NCI-H128 (cell line): ENCODE results near the gene HELB.
"Not testable (repeated sequence)": the region's sequence is repeated elsewhere in the genome, so short reads cannot be mapped to it uniquely, and the experiment has no call there.

Experiments used
- DNase-seq: peaks from one replicate; lab custom pipeline; 2025; ENCODE audit not compliant: unreplicated experiment; lab: John Stamatoyannopoulos, UW

Gene HELB

DNA sequence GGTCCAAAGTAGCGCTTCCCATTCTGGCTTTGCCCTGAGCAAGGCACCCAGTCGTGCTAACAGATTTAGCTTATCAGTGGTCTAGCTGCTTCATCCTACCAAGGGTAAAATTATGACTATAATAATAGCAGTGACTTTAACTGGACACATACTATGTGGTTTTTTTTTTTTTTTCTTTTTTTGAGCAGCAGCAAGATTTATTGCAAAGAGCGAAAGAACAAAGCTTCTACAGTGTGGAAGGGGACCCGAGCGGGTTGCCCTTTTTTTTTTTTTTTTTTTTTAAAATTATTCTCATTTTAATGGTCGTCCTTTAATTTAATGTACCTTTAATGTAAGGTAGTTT lies 505 bp downstream of the HELB start:
- no peak for DNase-seq

DNA sequence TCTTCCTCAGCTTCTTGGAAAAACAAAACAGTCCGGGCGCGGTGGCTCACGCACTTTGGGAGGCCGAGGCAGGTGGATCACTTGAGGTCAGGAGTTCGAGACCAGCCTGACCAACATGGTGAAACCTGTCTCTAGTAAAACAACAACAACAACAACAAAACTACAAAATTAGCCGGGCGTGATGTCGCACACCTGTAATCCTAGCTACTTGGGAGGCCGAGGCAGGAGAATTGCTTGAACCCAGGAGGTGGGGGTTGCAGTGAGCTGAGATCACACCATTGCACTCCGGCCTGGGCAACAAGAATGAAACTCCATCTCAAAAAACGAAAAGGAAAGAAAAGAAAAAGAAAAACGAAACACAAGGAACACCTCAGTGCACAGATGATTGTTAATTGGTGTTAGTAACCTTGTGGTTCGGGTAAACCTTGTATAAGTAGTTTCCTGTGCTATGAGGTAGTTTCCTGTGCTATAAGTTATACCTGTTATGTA lies 1.1 kb downstream of the HELB start:
- DNase-seq, result not testable (repeated sequence)

DNA sequence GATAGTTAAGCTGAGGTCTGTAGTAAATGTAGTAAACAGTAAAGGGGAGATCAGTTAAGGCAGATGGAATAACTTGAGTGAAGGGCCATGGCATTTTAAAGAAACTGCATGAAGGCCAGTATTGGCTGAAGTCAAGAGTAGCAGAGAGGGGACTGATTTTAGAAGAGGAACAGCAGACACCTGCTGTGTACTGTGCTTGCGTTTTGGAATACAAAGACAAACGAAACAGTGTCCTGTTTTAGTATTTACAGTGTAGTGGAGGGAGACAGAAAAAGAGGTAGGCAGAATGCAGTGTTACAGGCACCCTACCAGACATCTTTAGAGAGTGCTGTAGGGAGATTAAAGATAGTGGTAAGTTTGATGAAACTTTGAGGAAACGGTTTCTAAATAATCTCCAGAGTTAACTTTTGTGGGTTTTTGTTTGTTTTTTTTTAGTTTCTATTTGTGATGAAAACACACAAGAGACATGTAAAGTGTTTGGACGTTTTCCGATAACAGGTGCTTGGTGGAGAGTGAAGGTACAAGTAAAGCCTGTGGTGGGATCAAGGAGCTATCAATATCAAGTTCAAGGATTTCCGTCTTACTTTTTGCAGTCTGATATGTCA lies 2.1 kb downstream of the HELB start:
- DNase-seq, result no peak

DNA sequence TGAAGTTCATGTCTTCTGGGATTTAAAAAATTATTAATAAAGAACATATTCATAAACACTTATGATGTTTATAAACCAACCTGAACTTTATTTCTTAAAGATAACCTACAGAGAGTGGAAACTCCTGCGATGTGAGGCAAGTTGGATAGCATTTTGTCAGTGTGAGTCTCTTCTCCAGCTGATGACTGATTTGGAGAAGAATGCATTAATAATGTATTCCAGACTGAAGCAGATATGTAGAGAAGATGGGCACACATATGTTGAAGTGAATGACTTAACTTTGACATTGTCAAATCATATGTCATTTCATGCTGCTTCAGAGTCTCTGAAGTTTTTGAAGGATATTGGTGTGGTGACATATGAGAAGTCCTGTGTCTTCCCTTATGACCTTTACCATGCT lies 7.3 kb downstream of the HELB start:
- DNase-seq, result no peak

DNA sequence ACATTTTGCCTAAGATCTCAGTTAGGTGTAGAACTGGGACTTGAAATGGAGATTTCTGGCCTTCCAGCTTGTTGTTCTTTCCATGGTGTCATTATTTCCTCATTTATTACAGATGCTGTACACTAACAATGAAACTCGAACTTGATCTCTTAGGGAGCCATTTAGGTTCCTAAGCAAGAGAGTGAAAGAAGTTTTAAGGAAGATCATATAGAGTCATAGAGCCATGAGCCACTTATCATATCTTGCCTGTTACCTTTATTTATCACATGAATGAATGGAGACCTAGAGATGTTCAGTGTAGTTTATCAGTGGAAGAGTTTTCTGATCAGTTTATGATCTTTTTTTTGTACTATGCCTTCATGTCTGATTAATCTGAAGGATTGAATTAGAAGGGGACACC lies 9.9 kb downstream of the HELB start:
- no peak for DNase-seq

DNA sequence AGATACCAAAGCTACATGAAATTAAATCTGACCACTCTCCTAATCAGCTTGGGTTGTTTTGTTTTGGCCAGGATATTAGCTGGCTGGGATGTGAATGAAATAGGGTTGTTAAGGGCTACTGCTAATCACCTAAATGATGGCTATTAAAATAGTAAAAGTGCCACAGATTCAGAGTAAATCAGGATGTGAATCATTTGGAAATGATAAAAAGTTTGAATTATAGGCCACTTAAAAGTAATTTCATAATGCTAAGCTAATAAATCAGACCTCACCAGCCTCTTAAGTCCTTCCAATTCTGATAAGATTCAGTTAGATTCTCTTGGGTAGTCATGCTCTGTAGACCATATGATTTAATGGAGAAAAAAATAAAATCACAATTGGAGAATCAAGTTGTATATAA lies 12.0 kb downstream of the HELB start:
- DNase-seq, result no peak

DNA sequence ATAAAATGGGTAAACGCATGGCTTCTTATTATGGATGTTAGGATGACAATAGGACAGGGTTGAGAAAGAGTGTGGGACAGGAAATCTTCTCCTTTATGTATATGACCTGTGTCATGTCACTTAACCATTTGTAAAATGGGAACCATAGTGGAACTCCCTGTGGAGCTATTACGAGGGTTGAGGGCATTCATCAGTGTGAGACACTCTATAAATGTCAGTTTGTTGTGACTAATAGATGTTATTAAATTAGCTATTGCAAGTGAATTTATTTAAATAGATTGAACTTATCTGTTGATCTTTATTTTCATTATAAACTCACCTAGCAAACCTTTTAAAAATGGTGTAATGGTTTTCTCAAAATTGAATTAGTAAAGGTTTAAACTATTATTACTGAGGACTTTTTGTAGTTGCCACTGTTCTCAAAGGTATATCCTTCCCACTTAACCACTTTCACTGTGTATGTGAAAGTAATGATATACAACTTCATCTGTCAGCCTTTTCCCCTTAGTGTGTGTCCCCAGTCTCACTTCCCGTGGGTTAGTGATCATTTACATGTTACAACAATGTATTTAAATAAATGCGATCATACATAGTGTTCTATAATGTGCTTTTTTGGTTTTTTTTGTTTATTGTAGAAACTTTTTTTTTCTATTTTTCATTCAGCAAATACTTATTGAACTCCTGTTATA lies 17.1 kb downstream of the HELB start:
- DNase-seq, result no peak

DNA sequence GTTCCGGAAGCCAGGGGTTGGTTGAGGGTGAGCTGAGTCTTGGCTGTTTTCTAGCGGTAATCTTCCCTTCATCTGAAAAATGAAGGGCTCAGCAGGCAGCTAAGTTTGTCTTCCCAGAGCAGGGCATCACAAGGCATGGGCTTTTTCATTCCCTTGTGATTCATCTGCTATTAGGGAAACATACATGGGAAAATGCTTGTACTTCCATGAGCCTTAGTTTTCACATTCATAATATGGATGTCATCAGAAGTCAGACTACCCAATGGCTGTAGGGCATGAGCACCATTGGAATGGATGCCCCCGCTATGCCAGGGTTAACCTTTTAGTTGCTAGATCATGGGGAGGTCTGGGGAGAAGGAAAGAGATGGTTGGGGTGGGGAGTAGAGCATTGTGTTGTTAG lies 18.7 kb downstream of the HELB start:
- DNase-seq, result no peak

DNA sequence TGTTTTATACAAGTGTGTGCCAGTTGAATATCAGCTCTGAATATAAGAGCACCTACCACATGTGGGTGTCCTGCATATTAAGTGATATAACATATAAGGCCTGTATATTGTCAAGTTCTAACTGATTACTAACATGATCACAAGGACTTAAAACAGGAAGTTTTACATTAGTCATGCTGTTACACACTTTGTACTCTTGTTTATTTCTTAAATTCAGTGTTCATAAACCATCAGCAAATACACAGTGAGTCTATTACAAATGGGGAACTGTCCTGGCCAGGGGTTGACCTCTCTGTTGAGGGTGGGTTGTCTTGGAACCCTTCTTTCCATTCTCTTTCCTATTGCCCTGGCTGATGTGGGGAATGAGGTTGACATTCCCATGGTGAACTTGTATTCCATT lies 19.1 kb downstream of the HELB start:
- DNase-seq, result no peak

DNA sequence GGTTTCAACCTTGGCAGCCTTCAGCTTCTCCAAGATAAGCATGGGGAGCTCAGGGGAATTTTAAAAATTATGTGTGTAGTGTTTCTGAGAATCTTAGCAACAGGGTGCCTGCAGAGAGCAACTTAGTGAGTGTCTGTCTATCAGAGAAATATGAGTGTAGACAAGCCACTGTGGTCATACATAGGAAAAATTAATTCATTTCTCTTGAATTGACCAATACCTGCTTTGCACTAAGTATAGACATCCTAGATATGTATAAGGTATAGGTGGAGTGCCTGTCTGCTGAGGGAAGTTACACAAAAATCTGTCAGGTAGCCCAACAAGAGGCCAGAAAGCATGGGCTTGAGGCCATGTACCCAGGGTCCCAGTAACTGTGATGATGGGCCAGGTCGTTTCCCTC lies 20.7 kb downstream of the HELB start:
- DNase-seq, result no peak

DNA sequence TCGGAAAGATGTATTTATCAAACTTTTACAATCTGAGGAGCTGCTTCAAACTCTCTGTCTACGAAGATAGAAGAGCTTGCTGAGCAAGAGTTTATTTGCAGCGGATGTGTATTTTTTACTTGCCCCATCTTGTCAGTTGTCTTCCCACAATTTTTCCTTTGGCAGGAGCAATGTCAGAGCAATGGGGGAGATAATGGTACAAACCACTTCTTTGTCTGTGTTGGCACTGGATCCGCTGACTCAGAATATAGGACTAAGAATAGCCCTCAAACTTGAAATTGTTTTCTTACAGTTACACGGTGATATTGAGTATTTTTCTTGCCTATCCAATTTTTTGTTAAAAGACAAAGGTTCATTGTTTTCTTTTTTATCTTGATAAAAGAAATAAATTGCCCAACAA lies 27.6 kb downstream of the HELB start:
- no peak for DNase-seq

DNA sequence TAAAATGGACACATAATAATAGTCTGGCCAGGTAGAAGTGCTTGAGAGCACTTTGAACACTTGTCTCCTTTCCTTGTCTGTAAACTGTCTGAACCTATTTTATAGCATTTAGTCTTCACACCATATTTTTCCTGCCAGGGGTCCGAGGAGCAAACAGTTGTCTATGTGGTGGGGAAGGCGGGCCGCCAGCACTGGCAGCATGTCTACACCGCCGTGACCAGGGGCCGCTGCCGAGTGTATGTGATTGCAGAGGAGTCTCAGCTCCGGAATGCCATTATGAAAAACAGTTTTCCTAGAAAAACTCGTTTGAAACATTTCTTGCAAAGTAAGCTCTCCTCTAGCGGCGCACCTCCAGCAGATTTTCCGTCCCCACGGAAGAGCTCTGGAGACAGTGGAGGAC lies 28.7 kb downstream of the HELB start:
- DNase-seq, result no peak

DNA sequence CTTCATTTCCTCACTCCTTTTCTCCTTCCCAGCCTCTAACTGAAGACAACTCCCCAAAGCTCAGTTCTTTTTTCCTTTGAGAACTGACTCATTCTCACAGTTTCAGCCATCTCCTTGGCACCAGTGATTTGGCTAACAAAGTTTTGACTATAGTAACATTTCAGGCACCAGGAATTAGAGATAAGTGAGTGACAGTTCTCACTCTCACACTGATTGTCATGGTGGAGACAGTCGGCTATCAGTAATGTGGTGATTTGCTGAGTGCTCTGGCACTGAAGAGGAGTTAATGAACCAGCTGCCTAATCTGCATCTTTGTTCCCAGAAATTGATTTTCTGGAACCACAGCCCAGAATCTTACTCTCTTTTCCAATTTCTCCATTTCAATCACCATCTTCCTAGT lies 29.5 kb downstream of the HELB start:
- DNase-seq, result no peak

DNA sequence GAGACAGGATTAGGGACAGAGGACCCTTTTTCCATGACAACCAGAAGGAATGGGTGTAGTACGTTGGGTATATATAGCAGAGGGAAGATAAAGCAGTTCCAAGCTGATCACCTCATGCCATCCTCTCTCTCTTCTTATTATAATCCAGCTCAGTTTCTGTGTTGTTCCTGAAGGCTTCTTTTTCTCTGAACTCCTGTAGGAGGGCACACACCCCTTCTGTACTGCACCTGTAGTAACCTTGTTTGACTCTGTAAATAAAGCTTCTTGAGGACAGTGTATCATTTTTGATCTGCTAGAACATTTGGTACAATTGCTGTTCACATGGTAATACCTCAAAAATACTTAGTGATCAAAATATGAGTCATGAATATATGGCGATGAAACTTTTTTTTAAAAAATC lies 33.5 kb downstream of the HELB start:
- no peak for DNase-seq

DNA sequence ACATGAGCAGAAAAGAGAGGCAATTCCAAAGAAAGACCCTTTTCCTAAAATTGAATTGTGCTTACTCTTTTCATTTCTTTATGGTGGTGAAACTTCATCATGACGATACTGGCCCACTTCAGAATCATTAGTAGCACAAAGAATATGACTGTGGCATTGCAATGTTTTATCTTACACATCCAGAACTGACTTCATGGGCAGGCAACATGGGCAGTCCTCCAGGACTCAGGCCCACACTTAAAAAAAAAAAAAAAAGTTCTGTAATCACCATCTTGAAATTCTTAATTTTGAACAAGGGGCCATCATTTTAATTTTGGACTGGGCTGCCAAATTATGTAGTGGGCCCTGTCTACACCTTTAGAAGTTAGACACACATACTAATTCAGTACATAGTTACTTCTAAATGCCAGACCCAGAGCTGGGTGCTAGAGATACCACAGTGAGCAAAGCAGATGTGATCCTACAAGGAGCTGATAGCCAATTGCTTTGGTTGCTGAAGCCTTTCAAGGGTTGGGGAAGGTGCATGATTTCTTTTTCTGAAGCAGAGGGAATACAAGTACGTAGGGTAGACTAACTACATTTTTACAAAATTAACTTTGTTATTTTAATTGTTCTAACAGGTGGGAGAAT lies 35.2 kb downstream of the HELB start:
- DNase-seq, result no peak

DNA sequence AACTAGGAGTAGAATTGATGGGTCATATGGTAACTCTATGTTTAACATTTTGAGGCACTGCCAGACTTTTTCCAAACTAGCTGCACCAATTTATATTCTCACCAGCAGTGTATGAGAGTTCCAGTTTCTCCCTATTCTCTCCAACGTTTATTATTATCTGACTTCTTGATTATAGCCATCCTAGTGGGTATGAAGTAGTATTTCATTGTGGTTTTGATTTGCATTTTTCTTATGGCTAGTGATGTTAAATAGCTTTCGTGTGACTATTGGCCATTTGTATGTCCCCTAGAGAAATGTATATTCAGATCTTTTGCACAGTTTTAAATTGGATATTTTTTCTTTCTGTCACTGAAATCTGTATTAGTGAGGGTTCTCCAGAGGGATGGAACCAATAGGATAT lies 37.8 kb downstream of the HELB start:
- DNase-seq, result no peak

DNA sequence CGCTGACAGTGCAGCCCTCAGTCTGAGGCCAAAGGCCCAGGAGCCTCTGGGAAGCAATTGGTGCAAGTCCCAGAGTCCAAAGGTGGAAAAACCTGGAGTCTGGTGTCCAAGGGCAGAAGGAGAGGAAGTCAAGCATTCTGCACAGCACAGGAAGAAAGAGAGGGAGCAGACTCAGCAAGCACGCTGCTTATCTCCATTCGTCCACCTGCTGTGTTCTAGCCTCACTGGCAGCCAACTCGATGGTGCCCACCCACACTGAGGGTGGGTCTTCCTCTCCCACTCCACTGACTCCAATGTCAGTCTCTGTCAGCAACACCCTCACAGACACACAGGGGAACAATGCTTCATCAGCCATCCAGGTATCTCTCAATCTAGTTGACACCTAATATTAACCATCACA lies 38.8 kb downstream of the HELB start:
- DNase-seq, result no peak

DNA sequence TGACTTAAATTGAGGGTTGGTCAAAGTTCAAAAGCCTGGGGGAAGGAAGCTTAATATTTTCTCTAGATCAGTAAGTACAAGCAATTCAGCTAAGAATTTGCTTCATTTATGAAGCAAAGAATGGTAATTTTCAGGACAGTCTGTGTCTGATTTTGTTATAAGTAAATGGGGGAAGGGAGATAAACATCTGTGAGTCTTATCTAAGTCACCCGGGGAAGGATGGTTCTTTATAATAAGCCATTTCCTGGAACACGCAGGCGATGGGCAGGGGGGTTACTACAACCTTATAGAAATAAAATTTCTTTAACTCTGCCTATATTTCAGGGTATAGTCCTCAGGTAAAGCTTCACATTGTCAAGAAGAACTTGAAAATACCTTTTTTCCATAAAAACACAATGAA lies 42.9 kb downstream of the HELB start:
- no peak for DNase-seq

DNA sequence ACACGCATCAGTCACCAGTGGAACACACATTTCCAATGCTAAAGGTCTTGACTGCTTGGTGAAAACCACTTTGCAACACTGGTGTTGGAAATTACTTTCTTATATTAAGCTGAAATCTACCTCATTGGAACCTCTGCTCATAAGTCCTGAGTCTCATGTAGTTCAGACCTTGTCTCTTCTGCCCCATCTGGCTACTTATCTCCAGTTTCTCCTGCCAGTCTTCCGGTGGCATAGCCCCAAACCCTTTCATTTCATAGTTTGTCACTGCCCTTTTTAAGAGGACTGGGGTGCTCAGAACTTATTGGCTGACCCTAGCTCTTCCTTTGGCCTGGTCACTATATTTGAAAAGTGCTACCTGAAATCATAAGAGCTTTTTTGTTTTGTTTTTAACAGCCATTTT lies 43.7 kb downstream of the HELB start:
- no peak for DNase-seq

DNA sequence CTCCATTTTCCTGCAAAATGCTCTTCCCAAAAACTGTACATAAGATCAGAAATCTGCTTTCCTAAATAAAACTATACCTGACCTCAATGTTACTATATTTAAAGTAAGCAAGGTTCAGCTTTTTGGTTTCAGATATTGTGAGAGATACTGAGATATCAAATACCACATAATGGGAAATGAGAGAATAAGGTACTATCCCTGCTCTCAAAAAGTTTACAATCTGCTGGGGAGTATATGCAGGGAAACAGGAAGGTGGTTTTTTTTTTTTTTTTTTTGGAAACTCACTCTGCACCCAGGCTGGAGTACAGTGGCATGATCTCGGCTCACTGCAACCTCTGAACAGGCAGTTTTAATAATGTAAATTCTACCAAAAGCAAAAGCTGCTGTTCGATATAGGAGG lies 49.0 kb downstream of the HELB start:
- no peak for DNase-seq

DNA sequence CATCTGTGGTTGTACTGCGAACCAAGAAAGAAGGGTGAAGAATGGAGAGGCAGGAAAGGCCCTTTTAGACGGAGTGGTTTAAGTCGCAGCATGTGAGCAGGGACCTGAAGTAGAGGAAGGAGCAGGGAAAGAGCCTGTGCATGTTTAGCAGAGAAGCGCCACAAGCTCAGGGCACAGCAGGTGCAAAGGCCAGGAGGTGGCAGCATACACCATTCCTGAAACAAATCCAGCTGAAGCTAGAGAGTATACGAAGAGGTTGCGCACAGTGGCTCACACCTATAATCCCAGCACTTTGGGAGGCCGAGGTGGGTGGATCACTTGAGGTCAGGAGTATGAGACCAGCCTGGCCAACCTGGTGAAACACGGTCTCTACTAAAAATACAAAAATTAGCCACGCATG lies 49.9 kb downstream of the HELB start:
- DNase-seq, result no peak

DNA sequence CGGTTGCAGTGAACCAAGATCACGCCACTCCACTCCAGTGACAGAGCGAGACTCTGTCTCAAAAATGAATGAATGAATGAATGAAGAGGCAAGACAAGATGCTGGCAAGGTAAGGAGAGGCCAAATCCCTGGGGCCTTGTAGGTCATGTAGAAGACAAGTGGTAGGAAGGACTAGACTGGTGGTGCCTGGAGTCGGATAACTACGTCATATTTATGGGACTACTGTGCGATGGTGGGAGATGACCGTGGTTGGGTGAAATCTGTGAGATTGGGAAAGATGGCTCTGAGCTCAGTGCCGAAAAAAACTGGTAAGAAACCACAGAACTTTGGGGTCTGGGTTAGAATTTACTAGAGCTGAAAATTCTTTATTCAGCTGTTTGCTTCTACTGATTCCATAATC lies 50.6 kb downstream of the HELB start:
- no peak for DNase-seq

DNA sequence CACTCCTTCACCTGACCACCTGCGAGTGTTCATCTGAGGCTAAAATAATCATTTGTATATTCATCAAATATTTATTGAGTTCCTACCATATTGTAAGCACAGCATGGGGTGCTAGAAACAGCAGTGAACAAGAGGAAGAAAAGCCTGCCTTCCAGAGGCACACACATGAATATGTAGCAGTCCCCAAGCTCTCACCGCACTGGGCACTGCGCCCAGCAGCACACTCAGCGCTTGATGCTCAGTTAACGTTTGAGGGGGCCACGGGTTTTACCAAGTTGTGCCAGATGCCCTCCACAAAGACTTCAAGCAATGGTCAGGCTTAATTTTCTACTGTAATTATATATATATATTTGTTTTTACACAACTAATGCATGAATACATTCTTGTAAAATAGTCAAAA lies 52.0 kb downstream of the HELB start:
- no peak for DNase-seq
